ES-I3 (cell line): ENCODE results near the gene PLA2G2E.

Experiments
- H3K36me3 ChIP-seq: 2 replicates; pipeline ENCODE4 v1.6.1; 2013; ENCODE audit warnings: mild to moderate bottlenecking, low read length, control low read depth, moderate library complexity; ENCODE audit not compliant: insufficient read depth
- H3K4me1 ChIP-seq: 2 replicates; pipeline ENCODE4 v1.6.1; 2013; ENCODE audit warnings: mild to moderate bottlenecking, control low read depth, low read length; ENCODE audit not compliant: insufficient read depth
- H3K9ac ChIP-seq: 2 replicates; pipeline ENCODE4 v1.6.1; 2013; ENCODE audit warnings: low read depth, mild to moderate bottlenecking, low read length, moderate library complexity
- H3K9me3 ChIP-seq: 2 replicates; pipeline ENCODE4 v1.6.1; 2013; ENCODE audit warnings: mild to moderate bottlenecking, low read length, moderate library complexity; ENCODE audit not compliant: control insufficient read depth, insufficient read depth

The PLA2G2E gene

GRCh38 chr1:19920132-19920710 is 3.2 kb downstream of the PLA2G2E start:
- no peaks in the 10 kb centered on the region for H3K4me1 ChIP-seq
- no peaks in the 10 kb centered on the region for H3K36me3 ChIP-seq
- H3K9ac ChIP-seq, result no peak overlapping the region

GRCh38 chr1:19918057-19918456 is 5.4 kb downstream of the PLA2G2E start:
- Histone ChIP-seq H3K9ac (no peak overlapping the region), H3K36me3 (peaks cover 3% of the 10 kb centered on the region; the same call in 1 of the 2 replicates), H3K4me1 (no peaks in the 10 kb centered on the region), H3K9me3 (no peaks in the 10 kb centered on the region; the same call in 1 of the 2 replicates)

More at GRCh38 chr1:19920132-19920710, 3.2 kb downstream of the PLA2G2E start:
- no peaks in the 10 kb centered on the region; the same call in 1 of the 2 replicates for H3K9me3 ChIP-seq

- Histone ChIP-seq H3K9ac (no peak overlapping the region), H3K9me3 (no peaks in the 10 kb centered on the region), H3K36me3 (peaks cover 32% of the 10 kb centered on the region), H3K4me1 (no peaks in the 10 kb centered on the region)
These were observed 12.8 kb downstream of the PLA2G2E start for GRCh38 chr1:19910650-19911049.

GRCh38 chr1:19909971-19910370 is 13.4 kb downstream of the PLA2G2E start:
- Histone ChIP-seq H3K9ac (no peak overlapping the region), H3K9me3 (no peaks in the 10 kb centered on the region), H3K36me3 (peaks cover 32% of the 10 kb centered on the region), H3K4me1 (no peaks in the 10 kb centered on the region)

GRCh38 chr1:19909392-19909791 is 14.0 kb downstream of the PLA2G2E start:
- no peaks in the 10 kb centered on the region for H3K4me1 ChIP-seq
- peaks cover 32% of the 10 kb centered on the region for H3K36me3 ChIP-seq
- no peaks in the 10 kb centered on the region for H3K9me3 ChIP-seq
- no peak overlapping the region; the same call in 1 of the 2 replicates for H3K9ac ChIP-seq

GRCh38 chr1:19907456-19907855 is 16.0 kb downstream of the PLA2G2E start:
- H3K9me3 ChIP-seq, result no peaks in the 10 kb centered on the region
- H3K9ac ChIP-seq, result no peak overlapping the region
- peaks cover 28% of the 10 kb centered on the region for H3K36me3 ChIP-seq
- H3K4me1 ChIP-seq, result no peaks in the 10 kb centered on the region

- Histone ChIP-seq H3K9me3 (no peaks in the 10 kb centered on the region), H3K4me1 (no peaks in the 10 kb centered on the region), H3K36me3 (peaks cover 22% of the 10 kb centered on the region), H3K9ac (no peak overlapping the region)
These were observed 19.8 kb downstream of the PLA2G2E start for GRCh38 chr1:19903621-19904020.

- H3K36me3 ChIP-seq, result peaks cover 15% of the 10 kb centered on the region
These were observed 21.8 kb downstream of the PLA2G2E start for GRCh38 chr1:19901653-19902052.

GRCh38 chr1:19894218-19894617 is 29.2 kb downstream of the PLA2G2E start:
- Histone ChIP-seq H3K4me1 (no peaks in the 10 kb centered on the region), H3K36me3 (peaks cover 11% of the 10 kb centered on the region), H3K9me3 (no peaks in the 10 kb centered on the region), H3K9ac (no peak overlapping the region)

More at GRCh38 chr1:19901653-19902052, 21.8 kb downstream of the PLA2G2E start:
- H3K4me1 ChIP-seq, result no peaks in the 10 kb centered on the region
- no peak overlapping the region for H3K9ac ChIP-seq
- H3K9me3 ChIP-seq, result no peaks in the 10 kb centered on the region

GRCh38 chr1:19893687-19894086 is 29.7 kb downstream of the PLA2G2E start:
- H3K9me3 ChIP-seq, result no peaks in the 10 kb centered on the region
- H3K36me3 ChIP-seq, result peaks cover 6% of the 10 kb centered on the region
- H3K4me1 ChIP-seq, result no peaks in the 10 kb centered on the region
- no peak overlapping the region for H3K9ac ChIP-seq

- H3K36me3 ChIP-seq, result peaks cover 4% of the 10 kb centered on the region
- no peaks in the 10 kb centered on the region for H3K4me1 ChIP-seq
- no peaks in the 10 kb centered on the region for H3K9me3 ChIP-seq
- no peak overlapping the region for H3K9ac ChIP-seq
These were observed 30.7 kb downstream of the PLA2G2E start for GRCh38 chr1:19892628-19893168.

- Histone ChIP-seq H3K36me3 (peaks cover 1% of the 10 kb centered on the region), H3K4me1 (no peaks in the 10 kb centered on the region), H3K9me3 (no peaks in the 10 kb centered on the region), H3K9ac (no peak overlapping the region)
These were observed 31.3 kb downstream of the PLA2G2E start for GRCh38 chr1:19892129-19892528.

GRCh38 chr1:19889656-19890055 is 33.8 kb downstream of the PLA2G2E start:
- no peaks in the 10 kb centered on the region; the same call in 1 of the 2 replicates for H3K36me3 ChIP-seq

GRCh38 chr1:19888112-19888511 is 35.3 kb downstream of the PLA2G2E start:
- H3K9me3 ChIP-seq, result no peaks in the 10 kb centered on the region
- no peaks in the 10 kb centered on the region; the same call in none of the 2 replicates for H3K4me1 ChIP-seq
- H3K36me3 ChIP-seq, result no peaks in the 10 kb centered on the region; the same call in 1 of the 2 replicates
- no peak overlapping the region for H3K9ac ChIP-seq

More at GRCh38 chr1:19889656-19890055, 33.8 kb downstream of the PLA2G2E start:
- Histone ChIP-seq H3K9me3 (no peaks in the 10 kb centered on the region), H3K9ac (no peak overlapping the region), H3K4me1 (no peaks in the 10 kb centered on the region)

GRCh38 chr1:19885821-19886220 is 37.6 kb downstream of the PLA2G2E start:
- H3K4me1 ChIP-seq, result no peaks in the 10 kb centered on the region; the same call in none of the 2 replicates

More at GRCh38 chr1:19885821-19886220, 37.6 kb downstream of the PLA2G2E start:
- Histone ChIP-seq H3K9ac (no peak overlapping the region), H3K9me3 (no peaks in the 10 kb centered on the region), H3K36me3 (no peaks in the 10 kb centered on the region)
